ENCODE results near the gene RB1.

DNA sequence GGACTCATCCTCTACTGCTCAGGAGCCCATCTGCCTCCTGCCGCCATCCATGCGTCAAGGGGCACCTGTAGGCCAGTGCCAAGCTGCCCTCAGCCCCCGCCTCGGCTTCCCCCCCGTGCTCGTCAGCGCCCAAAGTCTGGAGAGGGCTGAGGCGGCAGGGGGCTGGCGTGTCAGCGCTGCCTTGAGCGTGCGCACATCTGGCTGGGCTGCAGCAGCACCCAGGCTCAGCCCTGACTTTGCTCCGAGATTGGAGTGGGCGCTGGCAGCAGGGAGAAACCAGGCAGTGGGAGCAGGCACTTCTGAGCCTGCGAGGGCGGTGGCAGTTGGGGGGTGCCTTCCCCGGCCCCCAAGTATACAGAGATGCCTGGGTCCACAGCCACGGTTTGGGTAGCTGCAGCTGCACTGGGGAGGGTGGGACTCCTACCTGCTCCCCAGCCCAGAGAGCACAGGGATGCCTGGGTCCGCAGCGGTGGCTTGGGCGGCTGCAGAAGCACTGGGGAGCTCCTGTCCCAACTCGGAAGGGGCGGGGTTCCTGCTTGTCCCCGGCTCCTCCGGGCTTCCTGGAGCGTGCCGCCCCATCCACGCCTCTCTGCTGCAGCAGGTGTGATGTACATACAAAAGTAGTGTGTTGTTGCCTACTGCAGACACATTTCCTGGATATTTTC, 154.2 kb downstream of the RB1 start:
- TF ChIP-seq, protein P1, sequence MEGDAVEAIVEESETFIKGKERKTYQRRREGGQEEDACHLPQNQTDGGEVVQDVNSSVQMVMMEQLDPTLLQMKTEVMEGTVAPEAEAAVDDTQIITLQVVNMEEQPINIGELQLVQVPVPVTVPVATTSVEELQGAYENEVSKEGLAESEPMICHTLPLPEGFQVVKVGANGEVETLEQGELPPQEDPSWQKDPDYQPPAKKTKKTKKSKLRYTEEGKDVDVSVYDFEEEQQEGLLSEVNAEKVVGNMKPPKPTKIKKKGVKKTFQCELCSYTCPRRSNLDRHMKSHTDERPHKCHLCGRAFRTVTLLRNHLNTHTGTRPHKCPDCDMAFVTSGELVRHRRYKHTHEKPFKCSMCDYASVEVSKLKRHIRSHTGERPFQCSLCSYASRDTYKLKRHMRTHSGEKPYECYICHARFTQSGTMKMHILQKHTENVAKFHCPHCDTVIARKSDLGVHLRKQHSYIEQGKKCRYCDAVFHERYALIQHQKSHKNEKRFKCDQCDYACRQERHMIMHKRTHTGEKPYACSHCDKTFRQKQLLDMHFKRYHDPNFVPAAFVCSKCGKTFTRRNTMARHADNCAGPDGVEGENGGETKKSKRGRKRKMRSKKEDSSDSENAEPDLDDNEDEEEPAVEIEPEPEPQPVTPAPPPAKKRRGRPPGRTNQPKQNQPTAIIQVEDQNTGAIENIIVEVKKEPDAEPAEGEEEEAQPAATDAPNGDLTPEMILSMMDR (IDR thresholded peaks at IDR 0.05): no peak
- TF ChIP-seq POLR2AphosphoS5 (IDR thresholded peaks at IDR 0.05) (no peak), POLR2A (IDR thresholded peaks at IDR 0.05; ENCODE audit: low read depth) (no peak)
